C1 segment of cervical spinal cord (tissue), 14 donors: ENCODE results near the gene PRR20B.
"Not testable (repeated sequence)": the region's sequence is repeated elsewhere in the genome, so short reads cannot be mapped to it uniquely, and the experiment has no call there.

Experiments used
- DNase-seq, 14 donors: peaks; one replicate each; lab custom pipeline; 2025; lab: John Stamatoyannopoulos, UW

The PRR20B gene

DNA sequence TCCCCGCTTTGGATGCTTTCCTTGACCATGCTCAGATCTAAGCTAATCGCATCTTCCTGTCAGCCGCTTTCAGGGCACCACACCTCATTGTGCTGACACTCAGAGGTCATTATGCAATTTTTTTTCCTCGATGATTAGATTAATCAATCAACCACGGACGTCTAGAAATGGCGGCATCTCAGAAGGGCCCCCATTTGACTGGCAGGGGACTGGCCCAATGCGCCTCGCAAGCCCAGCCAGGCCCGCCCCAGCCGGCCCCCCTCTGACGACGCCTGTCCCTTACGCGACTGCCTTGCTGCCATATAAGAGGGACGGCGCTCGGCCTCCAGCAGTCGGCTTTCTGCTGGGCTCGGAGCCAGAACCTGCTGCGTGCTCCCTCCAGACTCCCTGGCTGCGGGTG lies at the start of gene PRR20B:
PRR20B (plus strand) TSS at position 301 of the 400 bp plus-strand sequence. CDS start 387 bp downstream, outside the sequence.
- not testable (repeated sequence) for DNase-seq

DNA sequence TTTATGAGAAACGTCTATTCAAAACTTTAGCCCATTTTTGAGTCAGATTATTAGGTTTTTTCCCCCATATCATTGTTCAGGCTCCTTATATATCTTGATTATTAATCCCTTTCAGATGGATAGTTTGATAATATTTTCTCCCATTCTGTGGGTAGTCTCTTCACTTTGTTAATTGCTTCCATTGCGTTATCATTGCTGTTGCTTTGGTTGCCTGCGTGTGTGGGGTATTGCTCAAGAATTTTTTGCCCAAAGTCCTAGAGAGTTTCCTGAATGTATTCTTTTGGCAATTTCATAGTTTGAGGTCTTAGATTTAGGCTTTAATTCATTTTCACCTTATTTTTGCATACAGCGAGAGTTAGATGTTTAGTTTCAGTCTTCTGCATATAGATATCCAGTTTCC lies 32.3 kb upstream of the PRR20B start:
- no peak for DNase-seq

DNA sequence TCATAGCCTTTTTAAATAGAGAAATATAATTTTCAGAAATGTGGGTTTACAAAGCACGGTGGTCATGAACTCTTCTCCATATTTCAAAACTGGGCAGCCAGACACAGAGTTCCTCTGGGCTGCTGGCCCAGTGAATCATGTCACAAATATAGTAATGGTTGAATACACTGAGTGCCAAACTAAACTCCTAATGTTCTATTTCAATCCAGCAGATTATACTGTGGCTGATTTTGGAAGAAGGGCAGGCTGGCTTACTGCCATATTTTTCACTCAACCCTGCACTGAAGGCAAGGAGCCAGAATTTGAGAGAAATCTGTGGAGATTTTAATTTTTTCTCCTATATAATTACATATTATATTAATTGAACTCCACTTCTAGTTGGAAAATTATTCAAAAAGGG lies 23.6 kb upstream of the PRR20B start:
- peak in 2 of 14 donors; percentile 0 to 15 for DNase-seq

DNA sequence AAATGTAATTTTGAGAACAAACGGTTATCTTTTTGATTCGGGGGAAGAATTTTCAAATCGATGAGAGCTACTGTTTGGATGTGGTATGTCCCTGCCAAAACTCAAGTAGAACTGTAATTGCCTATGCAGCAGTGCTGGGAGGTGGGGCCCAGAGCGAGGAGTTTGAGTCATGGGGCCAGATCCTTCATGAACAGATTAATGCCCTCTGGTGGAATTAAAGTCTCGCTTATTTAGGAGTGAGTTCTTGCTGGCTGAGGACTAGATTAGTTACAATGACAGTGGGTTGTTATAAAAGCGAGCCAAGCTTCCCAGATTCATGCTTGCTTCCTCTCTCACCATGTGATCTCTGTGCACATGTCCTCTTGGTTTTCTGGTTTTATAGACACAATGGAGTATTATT lies 18.4 kb upstream of the PRR20B start:
- no peak for DNase-seq

DNA sequence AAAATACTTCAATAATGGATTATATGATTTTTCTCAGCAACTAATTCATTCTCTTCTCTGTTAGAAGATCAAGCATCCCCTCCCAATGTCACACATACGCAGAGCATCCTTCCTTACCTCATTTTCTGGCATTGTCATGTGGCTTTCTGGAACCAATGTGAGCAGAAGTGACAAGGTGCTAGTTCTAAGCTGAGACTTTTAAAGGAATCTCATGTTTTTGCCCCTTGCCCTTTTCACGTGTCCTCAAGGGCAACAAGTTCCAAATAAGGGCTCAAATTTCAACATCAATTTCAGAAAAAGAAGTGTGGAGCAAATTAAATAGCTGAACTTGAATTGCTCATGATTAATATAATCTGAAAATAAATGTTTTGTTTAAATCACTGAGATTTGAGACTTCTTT lies 11.2 kb upstream of the PRR20B start:
- no peak for DNase-seq

DNA sequence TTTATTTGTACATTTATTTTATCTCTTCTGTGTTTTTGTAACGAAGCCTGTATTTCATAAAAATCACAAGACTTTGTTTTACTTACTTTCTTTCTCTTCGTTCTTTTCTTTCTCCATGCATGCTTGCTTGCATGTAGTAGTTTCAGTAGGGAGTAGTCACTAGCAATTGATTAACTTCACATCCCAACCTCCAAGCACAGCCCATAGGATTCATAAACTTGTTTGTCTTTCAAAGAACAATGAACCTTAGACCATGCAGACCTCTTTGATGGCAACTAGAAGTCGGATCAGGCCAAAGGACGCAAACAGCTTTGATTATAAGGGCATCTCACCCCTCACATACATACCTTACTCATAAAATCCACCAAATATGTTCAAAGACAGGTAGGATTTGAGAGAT lies 9.7 kb upstream of the PRR20B start:
- no peak for DNase-seq

DNA sequence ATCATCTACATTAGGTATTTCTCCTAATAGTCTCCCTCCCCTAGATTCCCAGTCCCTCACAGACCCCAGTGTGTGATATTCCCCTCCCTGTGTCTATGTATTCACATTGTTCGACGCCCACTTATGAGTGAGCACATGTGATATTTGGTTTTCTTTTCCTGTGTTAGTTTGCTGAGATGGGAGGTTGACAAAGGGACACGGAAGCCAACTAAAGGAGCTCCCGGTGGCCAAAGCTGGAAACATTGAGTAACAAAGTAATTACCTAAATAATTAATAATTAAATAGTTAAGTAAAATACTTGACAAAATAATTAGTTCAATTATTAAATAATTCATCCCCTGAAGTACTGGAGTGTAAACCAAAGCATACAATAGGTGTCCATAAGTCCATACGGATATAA lies 8.3 kb upstream of the PRR20B start:
- no peak for DNase-seq

DNA sequence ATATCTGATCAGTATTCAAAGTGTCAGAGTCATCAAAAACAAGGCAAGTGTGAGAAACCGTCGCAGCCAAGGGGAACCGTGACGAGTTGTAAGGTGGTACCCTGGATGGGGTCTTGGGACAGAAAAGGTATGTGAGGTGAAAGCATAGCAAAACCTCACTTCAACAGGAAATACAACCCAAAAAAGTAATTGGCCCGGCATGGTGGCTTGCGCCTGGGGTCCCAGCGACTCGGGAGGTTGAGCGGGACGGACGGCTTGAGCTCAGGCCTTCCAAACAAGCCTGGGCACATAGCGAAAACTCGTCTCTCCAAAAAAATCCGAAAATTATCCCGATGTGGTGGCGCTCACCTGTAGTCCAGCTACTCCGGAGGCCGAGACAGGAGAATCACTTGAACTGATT lies 7.5 kb upstream of the PRR20B start:
- not testable (repeated sequence) for DNase-seq

DNA sequence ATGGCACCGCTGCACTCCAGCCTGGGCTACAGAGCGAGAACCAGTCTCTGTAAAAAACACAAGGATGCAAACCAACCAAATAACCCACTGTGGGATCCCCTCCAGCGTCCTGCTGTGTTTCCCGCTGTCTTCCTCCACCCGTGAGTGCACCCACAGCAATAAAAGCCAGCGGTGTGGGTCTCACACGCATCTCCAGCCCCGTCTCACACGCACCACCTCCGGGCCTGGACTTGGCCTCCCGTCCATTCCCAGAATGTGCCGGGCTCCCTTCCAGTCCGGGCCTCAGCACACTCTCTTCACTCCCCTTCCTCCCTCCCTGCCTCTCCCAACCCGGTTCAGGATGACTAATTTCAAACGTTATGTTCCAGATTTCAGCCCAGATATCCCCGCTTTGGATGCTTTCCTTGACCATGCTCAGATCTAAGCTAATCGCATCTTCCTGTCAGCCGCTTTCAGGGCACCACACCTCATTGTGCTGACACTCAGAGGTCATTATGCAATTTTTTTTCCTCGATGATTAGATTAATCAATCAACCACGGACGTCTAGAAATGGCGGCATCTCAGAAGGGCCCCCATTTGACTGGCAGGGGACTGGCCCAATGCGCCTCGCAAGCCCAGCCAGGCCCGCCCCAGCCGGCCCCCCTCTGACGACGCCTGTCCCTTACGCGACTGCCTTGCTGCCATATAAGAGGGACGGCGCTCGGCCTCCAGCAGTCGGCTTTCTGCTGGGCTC lies 6.9 kb upstream of the PRR20B start, which contains the start of gene PRR20A:
PRR20A (plus strand) TSS at position 684 of the 734 bp plus-strand sequence. CDS start 387 bp downstream, outside the sequence.
- not testable (repeated sequence) for DNase-seq

DNA sequence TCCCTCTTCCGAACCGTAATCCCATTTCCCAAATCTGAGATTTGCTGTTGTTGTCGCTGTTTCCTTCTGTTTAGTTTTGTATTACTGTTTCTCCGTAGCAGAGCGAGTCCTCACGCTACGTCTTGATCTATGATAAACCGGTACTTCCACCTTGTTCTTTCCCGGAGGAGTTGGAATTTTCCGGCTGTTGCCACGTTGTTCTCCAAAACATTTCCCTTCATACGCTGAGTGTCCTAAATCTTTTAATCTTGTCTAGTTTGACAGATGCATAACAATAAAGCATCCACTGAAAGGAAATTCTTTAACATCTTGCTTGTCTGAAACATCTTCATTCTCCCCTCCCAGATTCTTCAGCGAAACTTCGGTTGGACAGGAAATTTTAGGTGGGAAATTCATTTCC lies 818 bp downstream of the PRR20B start:
- not testable (repeated sequence) for DNase-seq

DNA sequence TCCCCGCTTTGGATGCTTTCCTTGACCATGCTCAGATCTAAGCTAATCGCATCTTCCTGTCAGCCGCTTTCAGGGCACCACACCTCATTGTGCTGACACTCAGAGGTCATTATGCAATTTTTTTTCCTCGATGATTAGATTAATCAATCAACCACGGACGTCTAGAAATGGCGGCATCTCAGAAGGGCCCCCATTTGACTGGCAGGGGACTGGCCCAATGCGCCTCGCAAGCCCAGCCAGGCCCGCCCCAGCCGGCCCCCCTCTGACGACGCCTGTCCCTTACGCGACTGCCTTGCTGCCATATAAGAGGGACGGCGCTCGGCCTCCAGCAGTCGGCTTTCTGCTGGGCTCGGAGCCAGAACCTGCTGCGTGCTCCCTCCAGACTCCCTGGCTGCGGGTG lies 6.5 kb downstream of the PRR20B start, which contains the start of gene PRR20C:
PRR20C (plus strand) TSS at position 301 of the 400 bp plus-strand sequence. CDS start 387 bp downstream, outside the sequence.
- DNase-seq, result not testable (repeated sequence)

DNA sequence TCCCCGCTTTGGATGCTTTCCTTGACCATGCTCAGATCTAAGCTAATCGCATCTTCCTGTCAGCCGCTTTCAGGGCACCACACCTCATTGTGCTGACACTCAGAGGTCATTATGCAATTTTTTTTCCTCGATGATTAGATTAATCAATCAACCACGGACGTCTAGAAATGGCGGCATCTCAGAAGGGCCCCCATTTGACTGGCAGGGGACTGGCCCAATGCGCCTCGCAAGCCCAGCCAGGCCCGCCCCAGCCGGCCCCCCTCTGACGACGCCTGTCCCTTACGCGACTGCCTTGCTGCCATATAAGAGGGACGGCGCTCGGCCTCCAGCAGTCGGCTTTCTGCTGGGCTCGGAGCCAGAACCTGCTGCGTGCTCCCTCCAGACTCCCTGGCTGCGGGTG lies 13.0 kb downstream of the PRR20B start, which contains the start of gene PRR20D:
PRR20D (plus strand) TSS at position 301 of the 400 bp plus-strand sequence. CDS start 387 bp downstream, outside the sequence.
- not testable (repeated sequence) for DNase-seq

DNA sequence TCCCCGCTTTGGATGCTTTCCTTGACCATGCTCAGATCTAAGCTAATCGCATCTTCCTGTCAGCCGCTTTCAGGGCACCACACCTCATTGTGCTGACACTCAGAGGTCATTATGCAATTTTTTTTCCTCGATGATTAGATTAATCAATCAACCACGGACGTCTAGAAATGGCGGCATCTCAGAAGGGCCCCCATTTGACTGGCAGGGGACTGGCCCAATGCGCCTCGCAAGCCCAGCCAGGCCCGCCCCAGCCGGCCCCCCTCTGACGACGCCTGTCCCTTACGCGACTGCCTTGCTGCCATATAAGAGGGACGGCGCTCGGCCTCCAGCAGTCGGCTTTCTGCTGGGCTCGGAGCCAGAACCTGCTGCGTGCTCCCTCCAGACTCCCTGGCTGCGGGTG lies 19.6 kb downstream of the PRR20B start, which contains the start of gene PRR20E:
PRR20E (plus strand) TSS at position 301 of the 400 bp plus-strand sequence. CDS start 387 bp downstream, outside the sequence.
- not testable (repeated sequence) for DNase-seq

DNA sequence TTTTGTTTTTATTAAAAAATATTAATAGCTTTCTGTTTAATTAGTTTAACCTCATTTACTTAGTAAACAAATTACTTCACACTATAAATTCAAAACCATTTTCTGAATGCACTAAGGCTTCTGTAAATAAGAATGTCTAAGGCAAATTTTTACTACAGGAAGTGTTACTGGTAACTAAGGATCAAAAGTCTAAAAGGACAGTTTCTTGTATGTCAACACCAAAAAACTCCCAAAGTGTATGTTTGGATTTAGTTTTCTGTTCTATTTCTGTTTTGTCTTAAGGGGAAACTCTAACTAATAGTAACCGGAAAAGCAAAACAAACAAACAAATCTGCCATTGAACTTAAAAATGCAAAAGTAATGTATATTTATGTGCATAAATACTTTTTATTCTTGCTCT lies 44.4 kb downstream of the PRR20B start:
- no peak for DNase-seq
